Osteocyte (in vitro differentiated cells): ENCODE measurements around the gene STK25. TPM values are rescaled to one million over a fixed set of nuclear protein-coding genes. Genes with fewer than 3 reads are reported as not detected.
"Not testable (repeated sequence)": the region's sequence is repeated elsewhere in the genome, so short reads cannot be mapped to it uniquely, and the experiment has no call there.

Source experiments
- DNase-seq: peaks from one replicate; pipeline ENCODE4 v3.0.0; 2021; ENCODE audit warnings: mixed read lengths; ENCODE audit not compliant: unreplicated experiment; ENCODE audit errors: extremely low spot score
- H3K27ac Mint-ChIP-seq: one replicate; pipeline ENCODE4 v1.8.0; 2021; ENCODE audit warnings: mild to moderate bottlenecking, mixed read lengths; ENCODE audit not compliant: unreplicated experiment
- H3K27me3 Mint-ChIP-seq: one replicate; pipeline ENCODE4 v1.8.0; 2021; ENCODE audit warnings: mixed read lengths; ENCODE audit not compliant: unreplicated experiment
- H3K36me3 Mint-ChIP-seq: one replicate; pipeline ENCODE4 v1.8.0; 2021; ENCODE audit warnings: mixed read lengths; ENCODE audit not compliant: unreplicated experiment
- H3K4me1 Mint-ChIP-seq: one replicate; pipeline ENCODE4 v1.8.0; 2021; ENCODE audit warnings: mixed read lengths; ENCODE audit not compliant: unreplicated experiment
- H3K4me3 Mint-ChIP-seq: one replicate; pipeline ENCODE4 v1.8.0; 2021; ENCODE audit warnings: mild to moderate bottlenecking, moderate library complexity, mixed read lengths; ENCODE audit not compliant: unreplicated experiment
- H3K9me3 Mint-ChIP-seq: one replicate; pipeline ENCODE4 v1.8.0; 2021; ENCODE audit warnings: mixed read lengths; ENCODE audit not compliant: unreplicated experiment
- CTCF ChIP-seq: fragments of 200-600 bp; sonication (generic); IDR thresholded peaks from 2 replicates; pipeline ENCODE4 v1.5.0; 2021; ENCODE audit warnings: antibody characterized with exemption, mild to moderate bottlenecking, moderate library complexity
- total RNA-seq: library from RNA; stranded (reverse); gene quantifications from 2 replicates; pipeline ENCODE4 v1.2.1, GENCODE V29; 2021

Gene STK25
- total RNA-seq, 1 donor from 2014 or later, result 206 TPM

GRCh38 chr2:241532733-241533601 lies 24.6 kb upstream of the STK25 start:
- DNase-seq, result no peak
- no peak overlapping the region for H3K27ac Mint-ChIP-seq
- no peak for TF ChIP-seq CTCF
- peaks cover 6% of the 10 kb centered on the region for H3K4me1 Mint-ChIP-seq
- H3K9me3 Mint-ChIP-seq, result no peaks in the 10 kb centered on the region
- H3K27me3 Mint-ChIP-seq, result peaks cover 5% of the 10 kb centered on the region
- H3K4me3 Mint-ChIP-seq, result no peak overlapping the region
- no peaks in the 10 kb centered on the region for H3K36me3 Mint-ChIP-seq

GRCh38 chr2:241532168-241532567 lies 23.8 kb upstream of the STK25 start:
- Mint-ChIP-seq H3K4me1 (peaks cover 6% of the 10 kb centered on the region), H3K4me3 (no peak overlapping the region), H3K27me3 (peaks cover 5% of the 10 kb centered on the region), H3K36me3 (no peaks in the 10 kb centered on the region), H3K9me3 (no peaks in the 10 kb centered on the region), H3K27ac (no peak overlapping the region)
- no peak for TF ChIP-seq CTCF
- no peak for DNase-seq

- Mint-ChIP-seq H3K27me3 (peaks cover 5% of the 10 kb centered on the region), H3K4me1 (peaks cover 3% of the 10 kb centered on the region), H3K4me3 (no peak overlapping the region), H3K36me3 (peaks cover 2% of the 10 kb centered on the region), H3K27ac (no peak overlapping the region), H3K9me3 (no peaks in the 10 kb centered on the region)
- TF ChIP-seq CTCF, result no peak
- no peak for DNase-seq
Observed at GRCh38 chr2:241531161-241531722, 22.9 kb upstream of the STK25 start.

GRCh38 chr2:241530571-241530970 lies 22.2 kb upstream of the STK25 start:
- H3K4me1 Mint-ChIP-seq, result no peaks in the 10 kb centered on the region
- H3K4me3 Mint-ChIP-seq, result no peak overlapping the region

GRCh38 chr2:241525818-241526780 lies 17.7 kb upstream of the STK25 start:
- not testable (repeated sequence) for H3K27ac Mint-ChIP-seq, DNase-seq, H3K4me3 Mint-ChIP-seq, H3K36me3 Mint-ChIP-seq, H3K9me3 Mint-ChIP-seq, H3K4me1 Mint-ChIP-seq, H3K27me3 Mint-ChIP-seq

More at GRCh38 chr2:241530571-241530970, 22.2 kb upstream of the STK25 start:
- H3K27me3 Mint-ChIP-seq, result peaks cover 5% of the 10 kb centered on the region
- H3K27ac Mint-ChIP-seq, result no peak overlapping the region
- peaks cover 2% of the 10 kb centered on the region for H3K36me3 Mint-ChIP-seq
- DNase-seq, result no peak
- no peaks in the 10 kb centered on the region for H3K9me3 Mint-ChIP-seq
- TF ChIP-seq CTCF, result no peak
